Stimulated activated CD8-positive, alpha-beta memory T cell treated with anti-CD3 and anti-CD28 coated beads, Interleukin-15, amount 100 ng/mL, for 24 hours (primary cell): ENCODE data around the gene TTC7B.

Source experiments
- DNase-seq: peaks from one replicate; pipeline ENCODE4 v3.0.0-alpha.2; 2020; ENCODE audit warnings: low read depth

TTC7B gene

GRCh38 chr14:90674716-90675115, 141.5 kb downstream of the TTC7B start:
- no peak for DNase-seq

- no peak for DNase-seq
These were observed 142.1 kb downstream of the TTC7B start for GRCh38 chr14:90674043-90674670.

- DNase-seq: no peak
These were observed 144.6 kb downstream of the TTC7B start for GRCh38 chr14:90671382-90672234.

- no peak for DNase-seq
These were observed 146.5 kb downstream of the TTC7B start for GRCh38 chr14:90669731-90670130.

- no peak for DNase-seq
These were observed 149.7 kb downstream of the TTC7B start for GRCh38 chr14:90666571-90666970.

- no peak for DNase-seq
These were observed 150.8 kb downstream of the TTC7B start for GRCh38 chr14:90665321-90666000.

- DNase-seq: no peak
These were observed 151.3 kb downstream of the TTC7B start for GRCh38 chr14:90664911-90665310.

GRCh38 chr14:90663680-90664079, 152.6 kb downstream of the TTC7B start:
- DNase-seq: no peak

- no peak for DNase-seq
These were observed 153.1 kb downstream of the TTC7B start for GRCh38 chr14:90663140-90663539.

- no peak for DNase-seq
These were observed 154.4 kb downstream of the TTC7B start for GRCh38 chr14:90661866-90662265.

GRCh38 chr14:90660865-90661570, 155.2 kb downstream of the TTC7B start:
- DNase-seq: no peak

- DNase-seq: no peak
These were observed 157.1 kb downstream of the TTC7B start for GRCh38 chr14:90659156-90659555.

GRCh38 chr14:90658541-90658967, 157.7 kb downstream of the TTC7B start:
- no peak for DNase-seq

GRCh38 chr14:90656973-90657372, 159.3 kb downstream of the TTC7B start:
- DNase-seq: no peak

GRCh38 chr14:90655829-90656228, 160.4 kb downstream of the TTC7B start:
- DNase-seq: no peak

- DNase-seq: no peak
These were observed 161.4 kb downstream of the TTC7B start for GRCh38 chr14:90654831-90655276.

GRCh38 chr14:90652626-90653025, 163.6 kb downstream of the TTC7B start:
- DNase-seq: no peak

- no peak for DNase-seq
These were observed 164.2 kb downstream of the TTC7B start for GRCh38 chr14:90651976-90652560.

- no peak for DNase-seq
These were observed 164.9 kb downstream of the TTC7B start for GRCh38 chr14:90651271-90651804.

GRCh38 chr14:90649557-90650135, 166.6 kb downstream of the TTC7B start:
- no peak for DNase-seq

- no peak for DNase-seq
These were observed 167.1 kb downstream of the TTC7B start for GRCh38 chr14:90649083-90649482.
